Heart left ventricle (tissue), 16 donors: ENCODE data around the gene MBL2. TPM values are rescaled to one million over a fixed set of nuclear protein-coding genes. Genes with fewer than 3 reads are reported as not detected.

Experiments used
- ATAC-seq, 4 donors: fragments of 200-7000 bp; cut with Tn5 transposase; one replicate each; pipeline ENCODE4 v1.9.1; 2020 to 2022; ENCODE audit warnings: moderate library complexity in 4 of 4, mild to moderate bottlenecking in 3 of 4, moderate number of reproducible peaks in 1 of 4
- DNase-seq, 5 donors: peaks; one replicate each; pipeline ENCODE4 v3.0.0-alpha.2; 2020
- H3K27ac ChIP-seq, 12 donors: fragments of 200-600 bp; sonication (generic) in 4 of 12; one replicate each; pipeline versions ENCODE4 v1.5.0 to v1.8.0; 2016 to 2022; ENCODE audit warnings: mild to moderate bottlenecking in 2 of 12
- H3K27me3 ChIP-seq, 9 donors: fragments of 200-600 bp; sonication (generic) in 2 of 9; one replicate each; pipeline versions ENCODE4 v1.5.1 to v1.8.0; 2016 to 2022; ENCODE audit warnings: mild to moderate bottlenecking in 3 of 9
- H3K36me3 ChIP-seq, 9 donors: fragments of 200-600 bp; sonication (generic) in 2 of 9; one replicate each; pipeline versions ENCODE4 v1.5.0 to v1.8.0; 2018 to 2022; ENCODE audit warnings: mild to moderate bottlenecking in 2 of 9
- H3K4me1 ChIP-seq, 12 donors: fragments of 200-600 bp; sonication (generic) in 4 of 12; one replicate each; pipeline versions ENCODE4 v1.5.0 to v1.8.0; 2016 to 2022; ENCODE audit warnings: mild to moderate bottlenecking in 3 of 12
- H3K4me3 ChIP-seq, 12 donors: fragments of 200-600 bp; sonication (generic) in 4 of 12; one replicate each; pipeline versions ENCODE4 v1.5.0 to v1.8.0; 2017 to 2022; ENCODE audit warnings: mild to moderate bottlenecking in 9 of 12, moderate library complexity in 4 of 12
- H3K9me3 ChIP-seq, 12 donors: fragments of 200-600 bp; sonication (generic) in 4 of 12; one replicate each; pipeline versions ENCODE4 v1.5.0 to v1.8.0; 2016 to 2022; ENCODE audit warnings: mild to moderate bottlenecking in 1 of 12
- CTCF ChIP-seq, 12 donors: fragments of 200-600 bp; sonication (generic) in 4 of 12; IDR thresholded peaks; one replicate each; pipeline versions ENCODE4 v1.5.0 to v1.8.0; 2018 to 2022; ENCODE audit warnings: antibody characterized with exemption in 12 of 12, mild to moderate bottlenecking in 5 of 12
- POLR2A ChIP-seq, 2 donors: fragments of 450-650 bp; IDR thresholded peaks; one replicate each; pipeline ENCODE4 v1.6.1; 2017; ENCODE audit warnings: antibody characterized with exemption in 2 of 2, mild to moderate bottlenecking in 2 of 2, moderate library complexity in 2 of 2
- WGBS, 4 donors: extraction: QIAGEN DNeasy Blood & Tissue Kit in 2 of 4; methylation state at CpG; one replicate each; pipeline versions ENCODE4 v1.1.5 to v1.1.7; 2013 to 2018; 5-methylcytosine and 5-hydroxymethylcytosine counted together
- intact Hi-C, 10 donors: fragments of 100-400 bp; cut with DNase I; formaldehyde crosslinking; loops; one replicate each; pipeline versions ENCODE4 v1.11.1 to v1.14.2; 2022
- polyA plus RNA-seq, 2 donors: library from polyadenylated mRNA; stranded (reverse); fragments of 200-250 nt; gene quantifications; one replicate each; pipeline ENCODE4 v1.2.3, GENCODE V29; 2013
- total RNA-seq, 9 donors: library from RNA; depleted of rRNA in 2 of 9; stranded (reverse); fragments of >200 nt in 2 of 9; fragmentation: NEBNext Ultra II Directional in 3 of 9; extraction: Animal tissue kit (Norgen Biotek cat#: 25700) in 3 of 9; gene quantifications; one replicate each; pipeline versions ENCODE4 v1.1.0 to v1.2.4, GENCODE V29; 2016 to 2023
- donor health status: ischemic (EF 13 %, LVEDD 7.1; RV severe dilation, severe dysfunction).
- donor health status: healthy with polysubstance abuse.
- donor health status: DM: no; HTN: yes; CAD: no.
- donor health status: DM: no; HTN: no; CAD: no.
- donor health status: ischemic (EF 25% LVEDD 6.9; RV normal size, moderate dysfunction).
- donor health status: ischemic (EF 25% LVEDD 5.7; RV mildly dilated, moderate dysfunction).
- donor health status: healthy.
- donor health status: DM: yes; HTN: yes; CAD: no.
- donor health status: ischemic (EF 35%, LVEDD 5.7; RV mildly dilated, moderate dysfunction).
- donor health status: nonischemic (EF 11% LVEDD 7.7; RV severe dilation, severe dysfunction).
- donor health status: DM: yes; HTN: yes; CAD: no.
- donor health status: PGD.
- donor health status: ischemic (EF 29% LVEDD 5.4; RV normal size, mild dysfunction).
- donor health status: nonischemic (EF 23%, LVEDD 6.1; RV moderate dilation, normal function).

The MBL2 gene
- total and polyA plus RNA-seq, 11 donors: not detected

GRCh38 chr10:52774600-52775106 lies 2.1 kb upstream of the MBL2 start:
- ATAC-seq: no peak
- peaks cover 0 to 5% (median 0%) of the 10 kb centered on the region in 12 donors for H3K4me1 ChIP-seq
- intact Hi-C loops: loop anchor here in 1 of 10 donors (5.0 kb wide), 1 partner anchor 132 kb away; no protein-coding TSS in a partner anchor
- H3K27ac ChIP-seq: no peak overlapping the region
- H3K36me3 ChIP-seq: no peaks in the 10 kb centered on the region
- 70 to 84% (median 82%) methylated on average over 8 of the region's 8 CpGs for WGBS, 4 donors
- TF ChIP-seq CTCF (IDR thresholded peaks at IDR 0.05): no peak
- H3K4me3 ChIP-seq: no peak overlapping the region
- H3K9me3 ChIP-seq: no peaks in the 10 kb centered on the region
- DNase-seq: no peak
- H3K27me3 ChIP-seq: peaks cover 0 to 15% (median 9%) of the 10 kb centered on the region in 9 donors

- no peak for ATAC-seq
- TF ChIP-seq CTCF (IDR thresholded peaks at IDR 0.05) (no peak), POLR2A (IDR thresholded peaks at IDR 0.05) (no peak)
- H3K9me3 ChIP-seq: no peaks in the 10 kb centered on the region
- peaks cover 0 to 11% (median 9%) of the 10 kb centered on the region in 9 donors for H3K27me3 ChIP-seq
- 85 to 94% (median 91%) methylated on average over 2 of the region's 2 CpGs for WGBS, 4 donors
- no peak for DNase-seq
- peaks cover 0 to 5% (median 0%) of the 10 kb centered on the region in 12 donors for H3K4me1 ChIP-seq
- H3K27ac ChIP-seq: no peak overlapping the region
- no peaks in the 10 kb centered on the region for H3K36me3 ChIP-seq
- no peak overlapping the region for H3K4me3 ChIP-seq
- intact Hi-C loops: no loop called here
Measured at GRCh38 chr10:52774182-52774581, 1.6 kb upstream of the MBL2 start.

- no peak for DNase-seq
- 66 to 75% (median 68%) methylated on average over 7 to 8 of the region's 8 CpGs for WGBS, 4 donors
- Histone ChIP-seq H3K36me3 (no peaks in the 10 kb centered on the region), H3K4me1 (no peaks in the 10 kb centered on the region), H3K4me3 (no peak overlapping the region), H3K27ac (no peak overlapping the region), H3K9me3 (no peaks in the 10 kb centered on the region), H3K27me3 (no peaks in the 10 kb centered on the region)
- intact Hi-C loops: no loop called here
- ATAC-seq: no peak
- TF ChIP-seq CTCF (IDR thresholded peaks at IDR 0.05) (no peak), POLR2A (IDR thresholded peaks at IDR 0.05) (no peak)
Measured at GRCh38 chr10:52771534-52772445, 794 bp downstream of the MBL2 start.

- H3K9me3 ChIP-seq: no peaks in the 10 kb centered on the region
- H3K36me3 ChIP-seq: no peaks in the 10 kb centered on the region
- no peak overlapping the region for H3K27ac ChIP-seq
- no peak overlapping the region for H3K4me3 ChIP-seq
- intact Hi-C loops: no loop called here
- TF ChIP-seq CTCF (IDR thresholded peaks at IDR 0.05) (no peak), POLR2A (IDR thresholded peaks at IDR 0.05) (no peak)
- 24 to 58% (median 38%) methylated on average over 2 of the region's 2 CpGs for WGBS, 4 donors
- no peaks in the 10 kb centered on the region for H3K27me3 ChIP-seq
- no peak for ATAC-seq
- no peak for DNase-seq
- no peaks in the 10 kb centered on the region for H3K4me1 ChIP-seq
Measured at GRCh38 chr10:52770904-52771303, 1.7 kb downstream of the MBL2 start.
